ENCODE data around the gene ANGPTL4. TPM values are rescaled to one million over a fixed set of nuclear protein-coding genes. Genes with fewer than 3 reads are reported as not detected.
"Not testable (repeated sequence)": the region's sequence is repeated elsewhere in the genome, so short reads cannot be mapped to it uniquely, and the experiment has no call there.

ANGPTL4 gene
- total and polyA plus RNA-seq, 10 donors = 1.8 to 28.3 (median 8.6) TPM

GRCh38 chr19:8373867-8374813 is 10.2 kb downstream of the ANGPTL4 start:
- Histone ChIP-seq H3K27ac (no peak overlapping the region), H3K4me1 (peaks cover 0 to 33% (median 15%) of the 10 kb centered on the region in 6 donors), H3K4me3 (no peak overlapping the region), H3K9me3 (peaks cover 0 to 2% (median 0%) of the 10 kb centered on the region in 8 donors), H3K27me3 (replicated peaks in 1 of 7) (peaks cover 0 to under 1% (median 0%) of the 10 kb centered on the region in 7 donors), H3K36me3 (peaks cover 0 to 51% (median 13%) of the 10 kb centered on the region in 6 donors)
- 86 to 94% (median 90%) methylated on average over 20 to 26 of the region's 26 CpGs for WGBS, 5 donors
- intact Hi-C loops (cut with DNase I; ENCODE audit: low total_unique reads) = no loop called here
- DNase-seq = no peak
- TF ChIP-seq, protein P1, sequence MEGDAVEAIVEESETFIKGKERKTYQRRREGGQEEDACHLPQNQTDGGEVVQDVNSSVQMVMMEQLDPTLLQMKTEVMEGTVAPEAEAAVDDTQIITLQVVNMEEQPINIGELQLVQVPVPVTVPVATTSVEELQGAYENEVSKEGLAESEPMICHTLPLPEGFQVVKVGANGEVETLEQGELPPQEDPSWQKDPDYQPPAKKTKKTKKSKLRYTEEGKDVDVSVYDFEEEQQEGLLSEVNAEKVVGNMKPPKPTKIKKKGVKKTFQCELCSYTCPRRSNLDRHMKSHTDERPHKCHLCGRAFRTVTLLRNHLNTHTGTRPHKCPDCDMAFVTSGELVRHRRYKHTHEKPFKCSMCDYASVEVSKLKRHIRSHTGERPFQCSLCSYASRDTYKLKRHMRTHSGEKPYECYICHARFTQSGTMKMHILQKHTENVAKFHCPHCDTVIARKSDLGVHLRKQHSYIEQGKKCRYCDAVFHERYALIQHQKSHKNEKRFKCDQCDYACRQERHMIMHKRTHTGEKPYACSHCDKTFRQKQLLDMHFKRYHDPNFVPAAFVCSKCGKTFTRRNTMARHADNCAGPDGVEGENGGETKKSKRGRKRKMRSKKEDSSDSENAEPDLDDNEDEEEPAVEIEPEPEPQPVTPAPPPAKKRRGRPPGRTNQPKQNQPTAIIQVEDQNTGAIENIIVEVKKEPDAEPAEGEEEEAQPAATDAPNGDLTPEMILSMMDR (IDR thresholded peaks at IDR 0.05 in 8 of 11, conservative IDR thresholded peaks at IDR 0.05 in 3 of 11) = no peak
- TF ChIP-seq POLR2AphosphoS5 (IDR thresholded peaks at IDR 0.05) = peak in 1 of 3 donors; percentile 13

DNA sequence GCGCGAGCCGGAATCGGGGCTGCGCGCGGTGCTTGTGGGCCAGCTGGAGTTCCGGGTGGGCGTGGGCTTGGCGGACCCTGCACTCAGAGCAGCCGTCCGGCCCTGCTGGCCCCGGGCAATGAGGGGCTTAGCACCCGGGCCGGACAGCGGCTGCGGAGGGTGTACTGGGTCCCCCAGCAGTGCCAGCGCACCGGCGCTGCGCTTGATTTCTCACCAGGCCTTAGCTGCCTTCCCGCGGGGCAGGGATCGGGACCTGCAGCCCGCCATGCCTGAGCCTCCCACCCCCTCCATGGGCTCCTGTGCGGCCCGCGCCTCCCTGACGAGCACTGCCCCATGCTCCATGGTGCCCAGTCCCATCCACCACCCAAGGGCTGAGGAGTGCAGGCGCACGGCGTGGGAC is 11.8 kb downstream of the ANGPTL4 start:
- not testable (repeated sequence) for DNase-seq

DNA sequence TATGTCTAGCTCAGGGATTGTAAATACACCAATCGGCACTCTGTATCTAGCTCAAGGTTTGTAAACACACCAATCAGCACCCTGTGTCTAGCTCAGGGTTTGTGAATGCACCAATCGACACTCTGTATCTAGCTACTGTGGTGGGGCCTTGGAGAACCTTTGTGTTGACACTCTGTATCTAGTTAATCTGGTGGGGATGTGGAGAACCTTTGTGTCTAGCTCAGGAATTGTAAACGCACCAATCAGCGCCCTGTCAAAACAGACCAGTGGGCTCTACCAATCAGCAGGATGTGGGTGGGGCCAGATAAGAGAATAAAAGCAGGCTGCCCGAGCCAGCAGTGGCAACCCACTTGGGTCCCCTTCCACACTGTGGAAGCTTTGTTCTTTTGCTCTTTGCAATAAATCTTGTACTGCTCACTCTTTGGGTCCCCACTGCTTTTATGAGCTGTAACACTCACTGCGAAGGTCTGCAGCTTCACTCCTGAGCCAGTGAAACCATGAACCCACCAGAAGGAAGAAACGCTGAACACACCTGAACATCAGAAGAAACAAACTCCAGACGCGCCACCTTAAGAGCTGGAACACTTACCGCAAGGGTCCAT is 12.5 kb downstream of the ANGPTL4 start:
- H3K27me3 ChIP-seq (replicated peaks in 1 of 7); DNase-seq; H3K27ac ChIP-seq; H3K9me3 ChIP-seq; intact Hi-C loops (cut with DNase I; ENCODE audit: low total_unique reads); H3K4me3 ChIP-seq: not testable (repeated sequence)
- 86 to 96% (median 91%) methylated on average over 9 to 10 of the region's 10 CpGs for WGBS, 5 donors
- Histone ChIP-seq H3K36me3 (peaks cover 0 to 55% (median 13%) of the 10 kb centered on the region in 6 donors), H3K4me1 (peaks cover 0 to 10% (median 2%) of the 10 kb centered on the region in 6 donors)

More for the DNA sequence above, 11.8 kb downstream of the ANGPTL4 start:
- H3K4me3 ChIP-seq; H3K9me3 ChIP-seq; H3K27ac ChIP-seq; H3K27me3 ChIP-seq (replicated peaks in 1 of 7); intact Hi-C loops (cut with DNase I; ENCODE audit: low total_unique reads): not testable (repeated sequence)
- 91 to 100% (median 98%) methylated on average over 15 to 32 of the region's 32 CpGs for WGBS, 5 donors
- Histone ChIP-seq H3K36me3 (peaks cover 0 to 55% (median 13%) of the 10 kb centered on the region in 6 donors), H3K4me1 (peaks cover 0 to 17% (median 8%) of the 10 kb centered on the region in 6 donors)

- Histone ChIP-seq H3K4me3 (no peak overlapping the region), H3K27ac (no peak overlapping the region), H3K27me3 (replicated peaks in 1 of 7) (no peaks in the 10 kb centered on the region), H3K9me3 (peaks cover 0 to 9% (median 0%) of the 10 kb centered on the region in 8 donors), H3K4me1 (peaks cover 0 to 7% (median 0%) of the 10 kb centered on the region in 6 donors), H3K36me3 (peaks cover 0 to 52% (median 13%) of the 10 kb centered on the region in 6 donors)
- TF ChIP-seq POLR2AphosphoS5 (IDR thresholded peaks at IDR 0.05) (no peak), POLR2A (IDR thresholded peaks at IDR 0.05) (no peak)
- TF ChIP-seq, protein P1 (IDR thresholded peaks at IDR 0.05 in 8 of 11, conservative IDR thresholded peaks at IDR 0.05 in 3 of 11) = no peak
- intact Hi-C loops (cut with DNase I; ENCODE audit: low total_unique reads) = no loop called here
- DNase-seq = no peak
- WGBS, 5 donors = 0 to 43% (median 27%) methylated on average over 1 of the region's 1 CpG
Observed at GRCh38 chr19:8377598-8377997, 13.6 kb downstream of the ANGPTL4 start.

- intact Hi-C loops (cut with DNase I; ENCODE audit: low total_unique reads); H3K9me3 ChIP-seq; H3K27me3 ChIP-seq (replicated peaks in 1 of 7); H3K4me3 ChIP-seq; H3K27ac ChIP-seq; DNase-seq; H3K4me1 ChIP-seq: not testable (repeated sequence)
- H3K36me3 ChIP-seq = peaks cover 0 to 35% (median 5%) of the 10 kb centered on the region in 6 donors
- 92 to 97% (median 95%) methylated on average over 13 of the region's 13 CpGs for WGBS, 5 donors
Observed at GRCh38 chr19:8379156-8379891, 15.4 kb downstream of the ANGPTL4 start.

- DNase-seq; H3K9me3 ChIP-seq; H3K4me3 ChIP-seq; H3K27me3 ChIP-seq (replicated peaks in 1 of 7); intact Hi-C loops (cut with DNase I; ENCODE audit: low total_unique reads); H3K36me3 ChIP-seq: not testable (repeated sequence)
- Histone ChIP-seq H3K27ac (peak overlapping the region in 4 of 8 donors; percentile 10 to 60 (median 53)), H3K4me1 (peaks cover 5 to 34% (median 17%) of the 10 kb centered on the region in 6 donors)
- 50 to 72% (median 65%) methylated on average over 4 of the region's 4 CpGs for WGBS, 5 donors
Observed at GRCh38 chr19:8384569-8384968, 20.6 kb downstream of the ANGPTL4 start.

DNA sequence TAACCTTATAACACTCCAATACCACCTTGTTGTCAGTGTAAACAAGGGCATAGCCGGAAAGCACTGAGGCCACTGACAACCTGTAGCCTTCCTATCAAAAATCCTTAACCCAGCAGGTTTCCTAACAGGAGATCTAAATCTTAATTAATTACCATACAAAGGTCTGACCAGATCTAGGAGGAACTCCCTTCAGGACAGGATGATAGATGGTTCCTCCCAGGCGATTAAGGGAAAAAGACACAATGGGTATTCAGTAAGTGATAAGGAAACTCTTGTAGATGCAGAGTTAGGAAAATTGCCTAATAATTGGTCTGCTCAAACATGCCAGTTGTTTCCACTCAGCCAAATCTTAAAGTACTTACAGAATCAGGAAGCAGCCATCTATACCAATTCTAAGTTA is 21.1 kb downstream of the ANGPTL4 start:
- Histone ChIP-seq H3K27ac (peak overlapping the region in 5 of 8 donors; percentile 10 to 60 (median 48)), H3K4me1 (peaks cover 5 to 37% (median 18%) of the 10 kb centered on the region in 6 donors)
- DNase-seq; intact Hi-C loops (cut with DNase I; ENCODE audit: low total_unique reads); H3K9me3 ChIP-seq; H3K27me3 ChIP-seq (replicated peaks in 1 of 7); H3K4me3 ChIP-seq; H3K36me3 ChIP-seq: not testable (repeated sequence)
- 45 to 59% (median 54%) methylated on average over 2 of the region's 2 CpGs for WGBS, 5 donors

GRCh38 chr19:8385566-8385965 is 21.6 kb downstream of the ANGPTL4 start:
- H3K9me3 ChIP-seq; H3K4me3 ChIP-seq; H3K36me3 ChIP-seq; intact Hi-C loops (cut with DNase I; ENCODE audit: low total_unique reads); DNase-seq; H3K27me3 ChIP-seq (replicated peaks in 1 of 7): not testable (repeated sequence)
- WGBS, 5 donors = 83 to 93% (median 91%) methylated on average over 3 of the region's 3 CpGs
- Histone ChIP-seq H3K27ac (peak overlapping the region in 5 of 8 donors; percentile 10 to 60 (median 48)), H3K4me1 (peaks cover 5 to 37% (median 18%) of the 10 kb centered on the region in 6 donors)
